ENCODE measurements around the gene PSMB10.

The PSMB10 gene

DNA sequence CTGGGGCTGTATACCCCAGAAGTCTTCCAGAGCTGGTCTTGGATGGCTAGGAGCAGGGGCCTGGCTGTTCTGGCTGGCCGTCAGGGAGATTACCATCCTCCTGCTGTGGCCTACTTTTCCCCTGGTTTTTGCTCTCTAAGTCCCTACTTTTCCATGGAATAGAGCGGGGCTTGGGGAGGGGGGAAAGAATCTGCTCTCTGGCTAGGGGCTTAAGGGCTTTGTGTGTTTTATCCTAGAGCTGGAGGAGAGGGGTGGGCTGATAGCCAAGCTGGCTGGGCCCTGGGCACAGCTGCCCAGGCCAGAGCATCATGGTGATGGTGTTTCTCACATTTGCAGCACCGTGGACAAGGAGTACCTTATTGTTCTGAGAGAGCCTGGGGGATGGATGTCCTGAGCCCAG lies 48.3 kb downstream of the PSMB10 start:
- no peak overlapping the region for H3K4me3 ChIP-seq (ENCODE audit: control insufficient read depth, low read depth, low read length)
- TF ChIP-seq, protein P1, sequence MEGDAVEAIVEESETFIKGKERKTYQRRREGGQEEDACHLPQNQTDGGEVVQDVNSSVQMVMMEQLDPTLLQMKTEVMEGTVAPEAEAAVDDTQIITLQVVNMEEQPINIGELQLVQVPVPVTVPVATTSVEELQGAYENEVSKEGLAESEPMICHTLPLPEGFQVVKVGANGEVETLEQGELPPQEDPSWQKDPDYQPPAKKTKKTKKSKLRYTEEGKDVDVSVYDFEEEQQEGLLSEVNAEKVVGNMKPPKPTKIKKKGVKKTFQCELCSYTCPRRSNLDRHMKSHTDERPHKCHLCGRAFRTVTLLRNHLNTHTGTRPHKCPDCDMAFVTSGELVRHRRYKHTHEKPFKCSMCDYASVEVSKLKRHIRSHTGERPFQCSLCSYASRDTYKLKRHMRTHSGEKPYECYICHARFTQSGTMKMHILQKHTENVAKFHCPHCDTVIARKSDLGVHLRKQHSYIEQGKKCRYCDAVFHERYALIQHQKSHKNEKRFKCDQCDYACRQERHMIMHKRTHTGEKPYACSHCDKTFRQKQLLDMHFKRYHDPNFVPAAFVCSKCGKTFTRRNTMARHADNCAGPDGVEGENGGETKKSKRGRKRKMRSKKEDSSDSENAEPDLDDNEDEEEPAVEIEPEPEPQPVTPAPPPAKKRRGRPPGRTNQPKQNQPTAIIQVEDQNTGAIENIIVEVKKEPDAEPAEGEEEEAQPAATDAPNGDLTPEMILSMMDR (conservative IDR thresholded peaks at IDR 0.05; ENCODE audit: control insufficient read depth, insufficient read depth, low read depth, low read length) = no peak
- no peak for DNase-seq (ENCODE audit: low read depth)

- no peak for DNase-seq (ENCODE audit: low read depth)
- TF ChIP-seq, protein P1 (conservative IDR thresholded peaks at IDR 0.05; ENCODE audit: control insufficient read depth, insufficient read depth, low read depth, low read length) = no peak
Measured at GRCh38 chr16:67886387-67886786, 50.3 kb downstream of the PSMB10 start.

GRCh38 chr16:67885976-67886375 lies 50.7 kb downstream of the PSMB10 start:
- DNase-seq (ENCODE audit: low read depth) = no peak
- no peak overlapping the region for H3K4me3 ChIP-seq (ENCODE audit: control insufficient read depth, low read depth, low read length)
- TF ChIP-seq, protein P1 (conservative IDR thresholded peaks at IDR 0.05; ENCODE audit: control insufficient read depth, insufficient read depth, low read depth, low read length) = no peak

More at GRCh38 chr16:67886387-67886786, 50.3 kb downstream of the PSMB10 start:
- no peak overlapping the region for H3K4me3 ChIP-seq (ENCODE audit: control insufficient read depth, low read depth, low read length)

DNA sequence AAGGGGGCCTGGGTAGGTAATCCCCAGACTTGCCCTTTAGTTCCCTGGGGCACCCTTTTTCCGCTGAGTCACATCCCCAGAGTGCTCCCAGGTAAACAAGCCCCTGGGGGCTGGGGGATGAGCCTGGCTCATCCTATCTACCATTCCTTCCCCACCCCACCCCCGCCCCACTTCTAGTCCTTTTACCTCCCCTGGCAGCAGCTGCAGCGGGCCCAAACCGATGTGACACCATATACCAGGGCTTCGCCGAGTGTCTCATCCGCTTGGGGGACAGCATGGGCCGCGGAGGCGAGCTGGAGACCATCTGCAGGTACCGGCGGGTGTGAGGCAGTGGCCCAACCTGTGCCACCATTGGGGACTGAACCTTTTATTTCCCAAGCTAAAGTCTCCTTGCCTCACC lies 51.1 kb downstream of the PSMB10 start:
- H3K4me3 ChIP-seq (ENCODE audit: control insufficient read depth, low read depth, low read length) = no peak overlapping the region
- TF ChIP-seq, protein P1 (conservative IDR thresholded peaks at IDR 0.05; ENCODE audit: control insufficient read depth, insufficient read depth, low read depth, low read length) = no peak
- DNase-seq (ENCODE audit: low read depth) = no peak

- TF ChIP-seq, protein P1 (conservative IDR thresholded peaks at IDR 0.05; ENCODE audit: control insufficient read depth, insufficient read depth, low read depth, low read length) = no peak
- no peak within 1 kb of the TSS for H3K4me3 ChIP-seq (ENCODE audit: control insufficient read depth, low read depth, low read length)
- peak; percentile 90 for DNase-seq (ENCODE audit: low read depth)
Measured at GRCh38 chr16:67884684-67885083, 52.0 kb downstream of the PSMB10 start, which contains the start of gene NRN1L. TSS of gene NRN1L (plus strand) at chr16:67884885. CDS start at chr16:67884904, 19 bp downstream.
